Stimulated activated CD4-positive, alpha-beta T cell treated with anti-CD3 and anti-CD28 coated beads, TNF-alpha, amount 100 ng/mL, for 1 hour (primary cell): Measurements from ENCODE around the gene CUEDC2.

ENCODE experiments used
- DNase-seq, 3 donors: peaks; one replicate each; pipeline ENCODE4 v3.0.0-alpha.2; 2020; ENCODE audit warnings: low read depth in 3 of 3, low spot score in 1 of 3

Gene CUEDC2

GRCh38 chr10:102410429-102411073 lies 21.8 kb downstream of the CUEDC2 start:
- peak in 1 of 3 donors; percentile 58 for DNase-seq

GRCh38 chr10:102409604-102410428 lies 22.6 kb downstream of the CUEDC2 start:
- DNase-seq = no peak

- DNase-seq = peak in 2 of 3 donors; percentile 57 to 73
These were observed 23.4 kb downstream of the CUEDC2 start for GRCh38 chr10:102408728-102409603.

GRCh38 chr10:102408131-102408727 lies 24.1 kb downstream of the CUEDC2 start:
- no peak for DNase-seq

- no peak for DNase-seq
These were observed 24.8 kb downstream of the CUEDC2 start for GRCh38 chr10:102407425-102408130.

GRCh38 chr10:102406815-102407214 lies 25.6 kb downstream of the CUEDC2 start:
- DNase-seq = no peak

GRCh38 chr10:102405632-102406031 lies 26.7 kb downstream of the CUEDC2 start:
- DNase-seq = no peak

GRCh38 chr10:102405108-102405571 lies 27.2 kb downstream of the CUEDC2 start:
- DNase-seq = no peak

GRCh38 chr10:102404361-102405107 lies 27.8 kb downstream of the CUEDC2 start:
- no peak for DNase-seq

GRCh38 chr10:102403115-102403514 lies 29.3 kb downstream of the CUEDC2 start:
- DNase-seq = no peak

- no peak for DNase-seq
These were observed 29.9 kb downstream of the CUEDC2 start for GRCh38 chr10:102402512-102402896.

GRCh38 chr10:102401735-102402511 lies 30.5 kb downstream of the CUEDC2 start:
- no peak for DNase-seq

- no peak for DNase-seq
These were observed 31.1 kb downstream of the CUEDC2 start for GRCh38 chr10:102401342-102401654.

- no peak for DNase-seq
These were observed 31.6 kb downstream of the CUEDC2 start for GRCh38 chr10:102400598-102401341.

GRCh38 chr10:102400076-102400475 lies 32.3 kb downstream of the CUEDC2 start:
- no peak for DNase-seq

GRCh38 chr10:102399217-102400021 lies 33.0 kb downstream of the CUEDC2 start:
- peak in 2 of 3 donors; percentile 79 to 81 for DNase-seq

- no peak for DNase-seq
These were observed 34.0 kb downstream of the CUEDC2 start for GRCh38 chr10:102398172-102399020.
